ENCODE data around the gene HSPA4L.
A peak's percentile ranks its signal among the peaks of the same experiment; 100 is the strongest.

Gene HSPA4L

GRCh38 chr4:127870688-127871087 lies 88.6 kb downstream of the HSPA4L start:
- no peak for DNase-seq

DNA sequence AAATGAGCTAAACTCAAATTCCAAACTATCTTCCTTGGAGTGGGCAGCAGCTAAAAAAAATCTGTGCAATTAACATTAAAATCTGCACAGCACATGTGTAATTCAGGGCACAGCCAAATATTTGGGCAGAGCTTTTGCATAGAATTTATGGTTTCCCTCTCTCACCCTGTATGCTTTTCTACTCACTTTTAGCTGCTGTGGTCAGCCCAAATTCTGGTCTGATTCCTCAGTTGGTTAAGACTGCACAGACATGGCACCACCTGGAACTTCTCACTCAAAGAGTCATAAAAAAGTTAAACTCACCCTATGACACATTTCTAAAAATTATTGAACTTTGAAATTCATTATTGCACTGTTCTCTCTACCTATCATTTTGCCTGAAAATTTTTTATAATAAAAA lies 93.7 kb downstream of the HSPA4L start:
- no peak for DNase-seq

DNA sequence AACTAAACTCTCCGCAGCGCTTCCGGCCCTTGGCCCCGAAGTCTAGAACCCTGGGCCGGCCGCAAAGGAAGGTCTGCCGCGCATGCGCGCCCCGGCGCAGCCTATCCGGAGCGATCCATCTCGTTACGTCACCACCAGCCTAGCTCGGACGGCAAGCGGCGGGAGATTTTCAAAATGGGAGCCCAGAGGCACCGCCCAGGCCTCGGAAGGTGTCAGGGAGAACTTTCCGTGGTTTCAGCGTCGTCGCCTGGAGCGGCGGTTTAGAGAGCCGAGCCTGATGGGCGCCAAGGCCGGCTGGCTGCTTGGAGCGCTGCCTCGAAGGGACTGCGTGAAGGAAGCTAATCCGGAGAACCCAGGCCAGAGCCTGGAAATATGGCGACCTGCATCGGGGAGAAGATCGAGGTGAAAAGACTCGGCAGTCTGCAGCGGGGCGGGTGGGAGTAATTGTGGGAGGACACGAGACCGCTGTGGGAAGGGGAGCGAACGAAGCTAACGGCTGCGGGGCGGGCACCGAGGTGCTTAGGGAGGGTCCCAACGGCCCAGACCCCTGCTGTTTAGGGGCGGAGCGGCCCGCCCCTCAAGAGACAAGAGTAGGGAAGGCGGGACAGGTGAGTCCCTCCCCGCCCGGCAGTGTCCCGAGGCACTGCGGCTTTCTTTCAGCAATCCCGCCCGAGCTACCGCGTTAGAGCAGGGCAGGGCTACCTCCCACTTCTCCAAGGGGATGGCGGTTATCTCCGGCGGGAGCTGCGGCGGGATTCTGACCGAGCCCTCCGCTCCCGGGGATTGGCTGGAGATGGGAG lies 98.8 kb downstream of the HSPA4L start, which contains the start of gene PLK4:
Gene PLK4, plus strand, starts transcription at position 131 of the 800 bp plus-strand sequence. Its CDS starts 242 bp downstream, at position 373.
- peak; percentile 92 to 98 (median 96) for DNase-seq

DNA sequence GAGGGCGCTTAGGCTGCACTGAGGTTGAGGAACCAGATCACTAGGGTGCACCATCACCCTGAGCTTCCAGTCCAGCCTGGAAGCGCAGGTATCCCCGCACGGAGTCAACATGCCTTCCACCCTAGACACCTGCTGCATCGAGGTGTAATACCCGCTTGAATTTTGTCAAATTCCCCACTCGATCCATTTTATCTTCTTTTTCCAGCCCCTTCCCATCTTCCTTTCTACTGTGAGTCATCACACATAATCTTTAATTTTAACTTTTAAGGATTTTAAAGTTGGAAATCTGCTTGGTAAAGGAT lies 99.4 kb downstream of the HSPA4L start:
- no peak for DNase-seq

GRCh38 chr4:127888559-127888958 lies 106.4 kb downstream of the HSPA4L start:
- DNase-seq = peak in 1 of 3 experiments; percentile 73

DNA sequence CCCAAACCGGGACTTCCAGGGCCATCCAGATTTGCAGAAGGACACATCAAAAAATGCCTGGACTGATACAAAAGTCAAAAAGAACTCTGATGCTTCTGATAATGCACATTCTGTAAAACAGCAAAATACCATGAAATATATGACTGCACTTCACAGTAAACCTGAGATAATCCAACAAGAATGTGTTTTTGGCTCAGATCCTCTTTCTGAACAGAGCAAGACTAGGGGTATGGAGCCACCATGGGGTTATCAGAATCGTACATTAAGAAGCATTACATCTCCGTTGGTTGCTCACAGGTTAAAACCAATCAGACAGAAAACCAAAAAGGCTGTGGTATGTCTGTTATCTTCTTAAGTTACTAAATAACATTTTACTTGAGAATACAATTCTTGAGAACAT lies 107.8 kb downstream of the HSPA4L start:
- peak in 2 of 3 experiments; percentile 9 to 47 for DNase-seq

All from NCI-H1417 (cell line).